ENCODE results near the gene PPFIA4. TPM values are rescaled to one million over a fixed set of nuclear protein-coding genes. Genes with fewer than 3 reads are reported as not detected.
"Not testable (repeated sequence)": the region's sequence is repeated elsewhere in the genome, so short reads cannot be mapped to it uniquely, and the experiment has no call there.

PPFIA4 gene
- total RNA-seq, 1 donor from 2014 or later: 0.53 TPM

DNA sequence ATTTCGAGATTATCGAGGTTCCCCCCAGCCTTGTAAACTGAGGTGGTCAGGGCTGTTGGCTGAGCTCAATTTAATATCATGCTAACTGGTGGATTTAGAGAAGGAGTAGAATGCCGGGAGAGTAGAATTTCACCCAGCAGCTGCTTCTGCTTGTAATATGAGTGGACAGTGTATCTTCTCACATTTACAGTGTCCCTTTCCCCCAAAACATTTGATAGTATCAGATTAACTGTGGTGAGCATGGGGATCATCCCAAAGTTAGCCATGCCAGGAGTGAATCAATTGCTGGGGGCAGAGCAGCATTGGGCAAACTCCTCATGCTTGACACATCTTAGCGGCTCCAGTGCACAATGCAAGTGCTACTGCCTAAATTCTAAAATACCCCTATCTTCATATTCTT lies 9.2 kb upstream of the PPFIA4 start:
- no peak for DNase-seq (ENCODE audit: low read depth, low spot score)

DNA sequence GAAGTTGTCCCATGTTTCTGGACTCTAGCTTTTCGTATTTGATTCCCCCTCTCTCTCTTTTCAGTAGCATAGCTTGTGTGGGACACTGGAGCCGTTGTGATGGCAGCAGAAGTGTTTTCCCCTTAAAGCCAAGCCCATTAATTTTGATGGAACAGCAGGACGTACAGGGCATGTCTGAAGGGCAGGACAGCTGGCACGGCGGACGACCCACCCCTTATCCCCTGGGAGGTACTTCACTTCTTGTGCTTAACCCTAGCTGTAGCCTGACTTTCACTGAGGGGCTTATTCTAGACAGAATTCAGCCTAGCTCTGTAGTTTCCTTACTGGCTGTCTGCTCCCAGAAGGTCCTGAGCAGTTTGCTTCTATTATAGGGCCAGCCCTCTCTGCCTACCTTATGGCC lies 8.6 kb upstream of the PPFIA4 start:
- no peak for DNase-seq (ENCODE audit: low read depth, low spot score)

DNA sequence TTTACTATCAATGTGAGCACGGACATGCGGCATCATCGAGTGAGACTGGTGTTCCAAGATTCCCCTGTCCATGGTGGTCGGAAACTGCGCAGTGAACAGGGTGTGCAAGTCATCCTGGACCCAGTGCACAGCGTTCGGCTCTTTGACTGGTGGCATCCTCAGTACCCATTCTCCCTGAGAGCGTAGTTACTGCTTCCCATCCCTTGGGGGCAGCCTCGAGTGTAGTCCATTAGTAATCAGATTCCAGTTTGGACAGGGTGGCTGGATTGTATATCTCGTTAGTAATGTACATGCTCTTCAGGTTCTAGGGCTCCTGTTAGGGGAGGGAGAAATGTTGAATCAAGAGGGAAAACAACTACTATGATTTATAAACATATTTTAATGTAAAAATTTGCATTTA lies 3.4 kb upstream of the PPFIA4 start:
- not testable (repeated sequence) for DNase-seq (ENCODE audit: low read depth, low spot score)

- no peak for DNase-seq (ENCODE audit: low read depth, low spot score)
Measured at GRCh38 chr1:203025686-203026030, 633 bp upstream of the PPFIA4 start.

- DNase-seq (ENCODE audit: low read depth, low spot score): no peak
Measured at GRCh38 chr1:203026666-203027663, 674 bp downstream of the PPFIA4 start.

- DNase-seq (ENCODE audit: low read depth, low spot score): no peak
Measured at GRCh38 chr1:203028067-203028783, 1.9 kb downstream of the PPFIA4 start.

DNA sequence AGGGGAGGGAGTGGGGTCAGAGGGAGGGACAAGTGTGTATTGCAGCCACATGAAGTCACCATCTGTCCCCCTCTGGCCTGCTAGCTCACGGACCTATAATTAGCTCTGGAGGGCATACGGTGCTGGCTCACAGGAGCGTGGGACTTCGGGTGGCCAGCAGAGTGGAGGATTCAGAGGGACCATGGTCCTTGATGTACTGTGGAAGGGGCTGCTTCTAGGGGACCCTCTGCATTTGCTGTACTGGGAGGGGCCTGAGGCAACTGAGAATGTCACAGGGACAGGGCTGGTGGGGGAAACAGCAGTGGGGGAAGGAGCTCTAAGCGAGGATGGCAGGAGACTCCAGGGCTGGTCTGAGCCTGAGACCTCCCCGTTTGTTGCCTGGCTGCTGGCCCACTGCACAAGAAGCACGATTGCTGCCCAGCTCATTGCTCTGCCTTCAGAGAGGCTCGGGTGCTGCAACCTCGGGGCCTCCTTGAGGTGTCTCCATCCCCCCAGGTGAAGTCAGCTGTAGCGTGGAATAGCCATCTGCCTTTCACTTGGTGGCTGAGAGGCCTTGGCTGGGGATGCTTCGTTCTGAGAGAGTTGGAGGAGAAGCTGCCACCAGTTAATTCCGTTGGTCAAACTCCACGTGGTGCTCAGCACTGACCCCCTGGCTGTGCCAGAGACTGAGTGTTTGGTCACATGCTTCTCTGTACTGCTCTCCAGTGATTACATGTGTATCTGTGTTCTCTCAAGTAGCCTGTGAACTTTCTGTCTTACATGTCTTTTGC lies 2.7 kb downstream of the PPFIA4 start:
- no peak for DNase-seq (ENCODE audit: low read depth, low spot score)

DNA sequence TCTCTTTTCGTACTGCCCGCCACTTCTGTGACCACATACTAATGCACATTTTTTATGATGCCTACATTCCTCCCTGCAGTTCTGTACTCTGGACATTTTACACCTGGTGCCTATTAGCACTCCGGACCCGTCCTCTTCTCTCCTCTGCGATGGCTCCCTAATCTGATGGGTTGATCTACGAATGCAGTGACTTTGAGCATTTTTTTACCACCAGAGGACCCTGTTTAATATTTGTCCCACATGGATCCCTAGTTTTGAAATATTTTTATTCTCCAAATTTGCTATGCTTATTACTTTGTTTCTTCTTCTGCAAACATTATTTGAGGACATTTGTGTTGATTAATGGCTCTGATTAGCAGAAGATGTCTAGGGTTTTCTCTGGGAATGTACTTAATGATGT lies 5.2 kb downstream of the PPFIA4 start:
- DNase-seq (ENCODE audit: low read depth, low spot score): no peak

DNA sequence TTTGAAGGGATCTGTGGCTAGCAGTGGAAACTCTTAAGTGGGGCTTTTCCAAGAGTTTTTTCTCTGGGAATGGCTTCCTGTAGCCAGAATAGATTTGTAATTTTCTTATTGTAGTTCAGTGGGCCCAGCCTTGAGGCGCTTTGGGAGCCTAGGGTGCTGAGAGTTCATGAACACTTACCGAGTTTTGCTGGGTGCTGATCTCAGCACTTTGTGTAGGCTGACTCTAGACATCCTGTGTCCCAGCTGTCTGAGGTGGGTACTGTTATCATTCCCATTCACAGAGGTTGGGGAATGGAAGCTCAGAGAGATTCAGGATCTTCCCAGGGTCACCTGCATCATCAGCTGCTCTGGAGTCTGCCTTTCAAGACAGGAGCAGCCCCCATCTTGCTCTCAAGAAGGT lies 7.0 kb downstream of the PPFIA4 start:
- DNase-seq (ENCODE audit: low read depth, low spot score): no peak

DNA sequence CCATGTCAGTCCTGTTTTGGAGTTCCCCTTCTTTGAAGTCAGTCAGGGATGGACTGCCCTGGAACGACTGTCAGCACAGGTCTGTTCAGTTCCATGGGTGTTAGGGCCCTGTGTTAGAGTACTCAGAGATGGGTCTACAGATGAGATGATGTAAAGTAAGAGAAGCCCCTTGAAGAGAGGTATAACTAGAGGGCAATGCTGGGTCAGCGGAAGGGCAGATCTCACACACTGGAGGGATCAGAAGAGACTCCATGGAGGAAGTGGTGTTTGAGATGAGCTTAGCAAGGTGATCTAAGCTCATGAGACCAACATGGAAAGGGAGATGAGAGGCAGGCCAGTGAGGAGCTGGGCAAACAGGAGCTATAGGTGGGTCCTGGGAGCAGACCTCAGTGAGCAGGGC lies 7.6 kb downstream of the PPFIA4 start:
- DNase-seq (ENCODE audit: low read depth, low spot score): no peak

GRCh38 chr1:203034422-203035110 lies 8.3 kb downstream of the PPFIA4 start:
- no peak for DNase-seq (ENCODE audit: low read depth, low spot score)

- DNase-seq (ENCODE audit: low read depth, low spot score): no peak
Measured at GRCh38 chr1:203035111-203036000, 9.1 kb downstream of the PPFIA4 start.

DNA sequence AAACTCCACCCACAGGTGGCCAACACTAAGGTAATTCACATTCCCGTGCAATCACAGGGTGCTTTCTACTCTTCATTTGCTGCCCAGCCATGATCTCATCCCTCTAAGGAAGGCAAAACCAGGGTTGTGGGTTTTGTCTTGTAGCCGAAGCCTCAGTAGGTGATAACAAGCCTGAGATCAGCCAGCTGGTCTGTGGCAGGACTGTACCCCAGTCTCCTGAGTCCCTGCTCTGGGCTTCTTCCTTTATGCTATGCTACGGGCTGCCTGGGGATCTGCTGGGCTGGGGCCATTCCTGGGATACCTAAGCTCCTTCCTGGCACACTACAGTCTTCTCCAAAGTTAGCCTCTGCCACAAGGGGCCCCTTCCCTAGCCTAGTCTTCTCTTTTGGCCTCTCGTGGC lies 9.8 kb downstream of the PPFIA4 start:
- DNase-seq (ENCODE audit: low read depth, low spot score): no peak

- DNase-seq (ENCODE audit: low read depth, low spot score): no peak
Measured at GRCh38 chr1:203036537-203036936, 10.2 kb downstream of the PPFIA4 start.

DNA sequence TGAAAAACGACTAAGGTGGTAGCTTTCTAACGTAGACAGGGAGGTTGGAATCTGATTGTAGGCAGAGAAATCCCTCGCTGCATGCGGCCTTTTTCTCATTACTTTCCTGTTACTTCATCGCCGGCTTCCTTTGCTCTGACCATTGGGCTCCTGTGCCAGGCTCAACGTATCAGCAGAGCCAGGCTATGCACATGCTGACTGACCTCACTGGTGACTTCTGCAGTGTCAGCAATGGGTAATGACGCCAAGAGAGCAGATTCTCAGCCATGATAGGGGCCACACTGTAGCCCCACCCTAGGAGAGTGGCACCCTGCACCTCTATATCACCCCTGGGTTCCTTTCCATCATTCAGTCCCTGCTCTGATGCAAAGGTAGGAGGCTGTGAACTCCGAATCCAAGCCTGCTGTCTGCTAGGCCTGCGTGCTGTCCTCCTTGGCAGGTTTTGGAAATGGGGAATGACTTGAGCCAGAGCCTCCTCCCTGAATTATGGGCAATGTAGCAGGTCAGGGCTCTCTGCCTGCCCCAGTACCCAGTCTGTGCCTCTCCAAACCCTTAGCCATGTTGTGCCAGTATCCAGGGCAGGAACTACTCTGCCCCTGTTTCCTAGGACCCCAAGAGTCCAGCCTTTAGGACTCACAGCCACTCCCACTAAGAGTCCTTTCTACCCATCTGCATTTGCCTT lies 11.4 kb downstream of the PPFIA4 start:
- DNase-seq (ENCODE audit: low read depth, low spot score): no peak

DNA sequence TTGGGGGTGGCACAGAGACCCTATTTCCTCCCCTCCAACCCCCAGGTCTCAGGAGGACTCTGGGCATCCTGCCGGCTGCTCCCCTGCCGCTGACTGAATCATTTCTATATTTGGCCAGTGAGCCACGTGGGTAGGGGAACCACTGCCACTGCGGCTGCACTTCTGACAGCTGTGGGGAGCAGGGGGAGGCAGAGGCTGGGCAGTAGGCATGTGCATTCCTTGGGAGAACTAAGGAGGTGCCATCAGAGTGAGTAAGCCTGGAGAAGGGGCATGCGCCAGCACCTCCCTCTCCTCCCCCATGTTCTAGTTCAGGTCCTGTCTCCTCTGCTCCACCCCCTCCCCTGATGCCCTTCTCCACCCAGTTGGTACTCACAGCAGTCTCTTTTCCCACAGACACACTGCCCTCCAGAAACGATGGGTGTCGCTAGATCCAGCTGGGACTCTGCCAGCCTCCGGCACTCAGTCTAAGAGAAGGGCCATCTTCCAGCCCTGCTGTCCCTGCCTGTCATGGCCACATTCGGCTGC lies 12.0 kb downstream of the PPFIA4 start:
- no peak for DNase-seq (ENCODE audit: low read depth, low spot score)

DNA sequence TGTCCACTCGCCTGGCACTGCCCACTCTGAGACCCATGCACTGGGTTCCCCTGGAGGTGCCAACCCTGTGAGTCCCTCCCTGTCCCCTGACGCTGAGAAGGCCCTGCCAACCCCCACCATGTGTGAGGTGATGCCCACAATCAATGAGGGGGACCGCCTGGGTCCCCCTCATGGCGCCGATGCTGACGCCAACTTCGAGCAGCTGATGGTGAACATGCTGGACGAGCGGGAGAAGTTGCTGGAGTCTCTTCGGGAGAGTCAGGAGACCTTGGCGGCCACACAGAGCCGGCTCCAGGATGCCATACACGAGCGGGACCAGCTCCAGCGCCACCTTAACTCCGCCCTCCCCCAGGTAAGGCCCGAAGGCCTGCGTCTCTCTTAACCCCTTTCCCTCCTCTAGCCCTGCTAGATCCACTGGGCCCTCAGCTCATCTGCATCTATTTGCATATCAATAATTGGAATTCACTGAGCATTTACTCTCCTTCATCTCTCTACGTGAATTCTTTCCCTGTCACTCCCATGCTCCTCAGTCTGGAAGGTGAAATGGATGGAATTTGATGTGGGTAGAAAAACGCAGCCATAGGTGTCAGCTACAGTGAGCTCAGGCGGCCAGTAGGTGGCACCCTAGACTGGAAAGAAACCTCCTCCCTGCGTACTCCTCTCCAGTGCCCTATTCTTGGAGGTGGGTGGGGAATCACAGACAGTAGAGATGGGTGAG lies 12.8 kb downstream of the PPFIA4 start:
- DNase-seq (ENCODE audit: low read depth, low spot score): no peak

- DNase-seq (ENCODE audit: low read depth, low spot score): no peak
Measured at GRCh38 chr1:203039609-203040512, 13.6 kb downstream of the PPFIA4 start.

All from pulmonary artery endothelial cell (primary cell).